ENCODE results near the gene FOXI1.

GRCh38 chr5:170105642-170106611 is at the start of gene FOXI1:
- TF ChIP-seq CTCF (tag by site-specific recombination; IDR thresholded peaks at IDR 0.05) (no peak), ZNF24 (tag by site-specific recombination; IDR thresholded peaks at IDR 0.05) (no peak), KLF1 (tag by site-specific recombination; IDR thresholded peaks at IDR 0.05) (peak; percentile 69), ZNF558 (tag by site-specific recombination; IDR thresholded peaks at IDR 0.05) (no peak), PBX3 (CRISPR knock-in tag; IDR thresholded peaks at IDR 0.05) (no peak), REST (tag by site-specific recombination; IDR thresholded peaks at IDR 0.05) (no peak), EGR2 (tag by site-specific recombination; IDR thresholded peaks at IDR 0.05; ENCODE audit: low read depth) (no peak), ZNF600 (tag by site-specific recombination; IDR thresholded peaks at IDR 0.05) (no peak), ZNF155 (tag by site-specific recombination; IDR thresholded peaks at IDR 0.05) (no peak), ZFP69B (tag by site-specific recombination; IDR thresholded peaks at IDR 0.05) (no peak)
- TF ChIP-seq, protein P1, sequence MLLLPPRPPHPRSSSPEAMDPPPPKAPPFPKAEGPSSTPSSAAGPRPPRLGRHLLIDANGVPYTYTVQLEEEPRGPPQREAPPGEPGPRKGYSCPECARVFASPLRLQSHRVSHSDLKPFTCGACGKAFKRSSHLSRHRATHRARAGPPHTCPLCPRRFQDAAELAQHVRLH (tag by site-specific recombination; IDR thresholded peaks at IDR 0.05): no peak

Measured in HEK293 (cell line).